Lung (tissue), 12 donors: ENCODE measurements around the gene RPRD1A. TPM values are rescaled to one million over a fixed set of nuclear protein-coding genes. Genes with fewer than 3 reads are reported as not detected.

Source experiments
- ATAC-seq: fragments of 200-7000 bp; cut with Tn5 transposase; one replicate; pipeline ENCODE4 v1.9.1; 2020; ENCODE audit warnings: moderate number of reproducible peaks; ENCODE audit not compliant: insufficient read depth, low FRiP score
- DNase-seq, 3 donors: peaks; one replicate each; pipeline ENCODE4 v3.0.0-alpha.2; 2013 to 2017
- H3K27ac ChIP-seq, 2 donors: one replicate each; pipeline ENCODE4 v1.5.1; 2013; ENCODE audit warnings: mild to moderate bottlenecking in 2 of 2, moderate library complexity in 2 of 2, control low read depth in 1 of 2, inconsistent platforms in 1 of 2, low read depth in 1 of 2, low read length in 1 of 2
- H3K27me3 ChIP-seq, 3 donors: one replicate each; pipeline ENCODE4 v1.5.1; 2013; ENCODE audit warnings: low read length in 2 of 3; ENCODE audit not compliant: control insufficient read depth in 3 of 3, insufficient read depth in 3 of 3
- H3K36me3 ChIP-seq, 4 donors: one replicate each; pipeline ENCODE4 v1.5.1; 2013; ENCODE audit warnings: low read length in 4 of 4, mild to moderate bottlenecking in 1 of 4, moderate library complexity in 1 of 4; ENCODE audit not compliant: control insufficient read depth in 4 of 4, insufficient read depth in 4 of 4
- H3K4me1 ChIP-seq, 5 donors: one replicate each; pipeline ENCODE4 v1.5.1; 2013; ENCODE audit warnings: low read length in 5 of 5, mild to moderate bottlenecking in 2 of 5, moderate library complexity in 1 of 5; ENCODE audit not compliant: control insufficient read depth in 5 of 5, insufficient read depth in 5 of 5
- H3K4me3 ChIP-seq: one replicate; pipeline ENCODE4 v1.5.1; 2013; ENCODE audit warnings: mild to moderate bottlenecking, control low read depth, moderate library complexity
- H3K9ac ChIP-seq, 2 donors: one replicate each; pipeline ENCODE4 v1.5.1; 2013; ENCODE audit warnings: low read length in 2 of 2, control low read depth in 1 of 2; ENCODE audit not compliant: insufficient read depth in 1 of 2
- H3K9me3 ChIP-seq, 4 donors: one replicate each; pipeline ENCODE4 v1.5.1; 2013; ENCODE audit warnings: low read length in 3 of 4, mild to moderate bottlenecking in 1 of 4, moderate library complexity in 1 of 4; ENCODE audit not compliant: control insufficient read depth in 4 of 4, insufficient read depth in 3 of 4
- WGBS, 2 donors: extraction: QIAGEN DNeasy Blood & Tissue Kit; methylation state at CpG; one replicate each; pipeline ENCODE4 v1.1.7; 2013; 5-methylcytosine and 5-hydroxymethylcytosine counted together
- polyA plus RNA-seq, 2 donors: library from polyadenylated mRNA; stranded (reverse); fragments of 200-250 nt; gene quantifications; one replicate each; pipeline ENCODE4 v1.2.1, GENCODE V29; 2013
- total RNA-seq, 2 donors: library from RNA; depleted of rRNA in 1 of 2; stranded (reverse); fragments of >200 nt in 1 of 2; gene quantifications; one replicate each; pipeline ENCODE4 v1.2.1, GENCODE V29; 2014 to 2021
- TF ChIP-seq, protein P1 (sequence below): IDR thresholded peaks from 2 replicates; pipeline ENCODE4 v1.5.1; 2012; ENCODE audit warnings: mild to moderate bottlenecking; ENCODE audit errors: control extremely low read depth, extremely low read depth
- donor health status: control.
- donor health status: control.
- donor health status: Bipolar disorder and iron deficiency.
- donor health status: healthy.
- donor health status: DM: yes; HTN: yes; CAD: no.

Gene RPRD1A
- total and polyA plus RNA-seq, 4 donors: 21.3 to 61.3 (median 30.5) TPM

DNA sequence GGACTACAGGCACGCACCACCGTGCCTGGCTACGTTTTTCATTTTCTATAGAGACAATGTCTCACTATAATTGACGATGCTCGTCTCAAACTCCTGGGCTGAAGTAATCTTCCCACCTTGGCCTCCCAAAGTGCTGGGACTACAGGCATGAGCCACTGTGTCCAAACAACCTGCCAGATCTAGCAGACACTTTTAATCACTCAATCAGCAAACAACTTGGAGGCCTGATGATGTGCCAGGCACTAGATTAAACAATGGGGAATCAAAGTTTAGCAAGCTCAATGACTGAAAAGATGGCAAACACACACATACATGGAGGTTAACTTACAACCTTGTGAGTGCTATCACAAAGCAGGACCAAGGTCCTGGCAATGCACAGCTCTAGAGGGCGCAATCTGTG, 124.7 kb downstream of the RPRD1A start:
- Histone ChIP-seq H3K4me1 (peaks cover 0 to 8% (median 0%) of the 10 kb centered on the region in 5 donors), H3K27me3 (no peaks in the 10 kb centered on the region), H3K9me3 (peaks cover 0 to 2% (median 0%) of the 10 kb centered on the region in 4 donors), H3K9ac (no peak overlapping the region), H3K36me3 (no peaks in the 10 kb centered on the region), H3K27ac (no peak overlapping the region), H3K4me3 (no peak overlapping the region)
- ATAC-seq: no peak
- 91 to 95% methylated on average over 6 of the region's 6 CpGs for WGBS, 2 donors
- no peak for DNase-seq
- TF ChIP-seq, protein P1, sequence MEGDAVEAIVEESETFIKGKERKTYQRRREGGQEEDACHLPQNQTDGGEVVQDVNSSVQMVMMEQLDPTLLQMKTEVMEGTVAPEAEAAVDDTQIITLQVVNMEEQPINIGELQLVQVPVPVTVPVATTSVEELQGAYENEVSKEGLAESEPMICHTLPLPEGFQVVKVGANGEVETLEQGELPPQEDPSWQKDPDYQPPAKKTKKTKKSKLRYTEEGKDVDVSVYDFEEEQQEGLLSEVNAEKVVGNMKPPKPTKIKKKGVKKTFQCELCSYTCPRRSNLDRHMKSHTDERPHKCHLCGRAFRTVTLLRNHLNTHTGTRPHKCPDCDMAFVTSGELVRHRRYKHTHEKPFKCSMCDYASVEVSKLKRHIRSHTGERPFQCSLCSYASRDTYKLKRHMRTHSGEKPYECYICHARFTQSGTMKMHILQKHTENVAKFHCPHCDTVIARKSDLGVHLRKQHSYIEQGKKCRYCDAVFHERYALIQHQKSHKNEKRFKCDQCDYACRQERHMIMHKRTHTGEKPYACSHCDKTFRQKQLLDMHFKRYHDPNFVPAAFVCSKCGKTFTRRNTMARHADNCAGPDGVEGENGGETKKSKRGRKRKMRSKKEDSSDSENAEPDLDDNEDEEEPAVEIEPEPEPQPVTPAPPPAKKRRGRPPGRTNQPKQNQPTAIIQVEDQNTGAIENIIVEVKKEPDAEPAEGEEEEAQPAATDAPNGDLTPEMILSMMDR: no peak

DNA sequence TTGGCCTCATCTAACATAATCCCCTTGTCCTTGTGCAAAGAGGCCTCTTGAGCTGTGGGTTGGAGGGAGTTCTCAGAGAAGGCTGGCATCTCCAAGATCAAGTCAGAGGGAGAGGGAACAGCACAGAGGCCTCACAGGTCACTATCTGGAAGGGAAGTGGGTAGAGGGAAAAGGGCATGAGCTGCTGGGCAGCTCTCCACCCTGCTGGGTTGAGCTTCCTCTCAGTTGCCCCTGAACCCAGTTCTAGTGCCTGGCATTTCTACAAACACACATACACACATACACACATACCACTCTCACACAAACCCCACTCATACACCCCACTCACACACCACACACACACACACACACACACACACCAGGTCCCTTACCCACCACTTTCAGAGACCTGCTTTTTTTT, 125.2 kb downstream of the RPRD1A start:
- Histone ChIP-seq H3K27me3 (no peaks in the 10 kb centered on the region), H3K9me3 (peaks cover 0 to 2% (median 0%) of the 10 kb centered on the region in 4 donors), H3K4me1 (peaks cover 0 to 11% (median 0%) of the 10 kb centered on the region in 5 donors), H3K9ac (no peak overlapping the region), H3K27ac (no peak overlapping the region), H3K4me3 (no peak overlapping the region), H3K36me3 (no peaks in the 10 kb centered on the region)
- ATAC-seq: no peak
- DNase-seq: no peak
- TF ChIP-seq, protein P1: no peak

DNA sequence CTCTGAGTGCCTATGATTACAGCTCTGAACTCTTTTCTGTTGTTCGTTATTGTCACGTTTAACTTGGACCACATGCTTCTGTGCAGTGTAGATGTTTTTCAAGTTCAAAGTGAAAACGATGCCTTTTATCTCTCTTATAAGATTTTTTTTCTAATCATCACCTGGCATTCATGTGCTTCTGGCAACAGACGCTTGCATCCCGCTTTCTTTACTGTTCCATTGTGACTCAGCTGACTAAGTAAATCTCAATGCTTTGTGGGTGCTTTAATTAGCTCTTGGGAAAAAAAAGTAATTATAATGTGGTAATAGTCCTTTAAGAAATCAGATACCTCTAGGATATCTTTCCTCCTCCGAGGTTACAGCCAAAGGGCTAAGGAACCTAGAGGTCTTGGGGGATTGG, 126.1 kb downstream of the RPRD1A start:
- peaks cover 0 to 11% (median 0%) of the 10 kb centered on the region in 5 donors for H3K4me1 ChIP-seq
- no peak overlapping the region for H3K9ac ChIP-seq
- no peaks in the 10 kb centered on the region for H3K36me3 ChIP-seq
- WGBS, 2 donors: 77 to 86% methylated on average over 6 of the region's 6 CpGs
- no peak overlapping the region for H3K4me3 ChIP-seq
- TF ChIP-seq, protein P1: no peak
- H3K27ac ChIP-seq: no peak overlapping the region
- ATAC-seq: no peak
- no peaks in the 10 kb centered on the region for H3K27me3 ChIP-seq
- no peak for DNase-seq
- peaks cover 0 to 2% (median 0%) of the 10 kb centered on the region in 4 donors for H3K9me3 ChIP-seq

Other genes with a start within 250 kb of the RPRD1A start
- 10 to 100 TPM; 29.3 to 59.2 TPM for gene SLC39A6, start 61.8 kb upstream of the RPRD1A start, total RNA-seq
- gene SLC39A6, start 61.8 kb upstream of the RPRD1A start, polyA plus RNA-seq: 10 to 100 TPM in 1 of 2 donors, 1 to 10 TPM in 1; 4.7 to 32.7 TPM
- 100 to 1,000 TPM in 1 of 2 donors, 10 to 100 TPM in 1; 48.6 to 257 TPM for gene ELP2, start 62.3 kb upstream of the RPRD1A start, total RNA-seq
- gene ELP2, start 62.3 kb upstream of the RPRD1A start, polyA plus RNA-seq: 10 to 100 TPM; 31.4 to 65.1 TPM
- gene MOCOS, start 119.9 kb upstream of the RPRD1A start, total RNA-seq: 1 to 10 TPM in 1 of 2 donors, under 1 TPM in 1; 0.68 to 4.0 TPM
- gene MOCOS, start 119.9 kb upstream of the RPRD1A start, polyA plus RNA-seq: 1 to 10 TPM; 2.4 to 4.1 TPM
- gene FHOD3, start 230.2 kb upstream of the RPRD1A start, total RNA-seq: 1 to 10 TPM; 4.4 to 7.4 TPM
- gene FHOD3, start 230.2 kb upstream of the RPRD1A start, polyA plus RNA-seq: 1 to 10 TPM; 1.0 to 1.3 TPM